H1 (cell line): ENCODE data around the gene TRMT61A.

ENCODE experiments used
- CEBPB ChIP-seq: IDR thresholded peaks from 2 replicates; pipeline ENCODE4 v1.6.1; 2012; ENCODE audit warnings: low read depth, low read length
- CREB1 ChIP-seq: IDR thresholded peaks from 2 replicates; pipeline ENCODE4 v1.6.1; 2012; ENCODE audit warnings: inconsistent platforms
- CTCF ChIP-seq, 3 experiments: IDR thresholded peaks; 1 replicate in 2 of 3; 2 replicates in 1 of 3; pipeline versions ENCODE4 v1.5.1 to v1.6.1; 2011; ENCODE audit warnings: low read length in 3 of 3, mild to moderate bottlenecking in 3 of 3, inconsistent platforms in 2 of 3, low read depth in 1 of 3, moderate library complexity in 1 of 3; ENCODE audit not compliant: insufficient read depth in 1 of 3; ENCODE audit errors: control extremely low read depth in 1 of 3
- GABPA ChIP-seq: IDR thresholded peaks from 2 replicates; pipeline ENCODE4 v1.6.1; 2011; ENCODE audit warnings: mild to moderate bottlenecking, low read length, moderate library complexity, borderline replicate concordance; ENCODE audit not compliant: insufficient read depth
- MAX ChIP-seq: IDR thresholded peaks from 2 replicates; pipeline ENCODE4 v1.6.1; 2012; ENCODE audit warnings: inconsistent platforms
- RFX5 ChIP-seq: IDR thresholded peaks from 2 replicates; pipeline ENCODE4 v1.6.1; 2011; ENCODE audit warnings: low read depth, low read length, improper control_type of control experiment, borderline replicate concordance
- SP1 ChIP-seq: IDR thresholded peaks from 2 replicates; pipeline ENCODE4 v1.6.1; 2011; ENCODE audit warnings: low read depth, low read length

DNA sequence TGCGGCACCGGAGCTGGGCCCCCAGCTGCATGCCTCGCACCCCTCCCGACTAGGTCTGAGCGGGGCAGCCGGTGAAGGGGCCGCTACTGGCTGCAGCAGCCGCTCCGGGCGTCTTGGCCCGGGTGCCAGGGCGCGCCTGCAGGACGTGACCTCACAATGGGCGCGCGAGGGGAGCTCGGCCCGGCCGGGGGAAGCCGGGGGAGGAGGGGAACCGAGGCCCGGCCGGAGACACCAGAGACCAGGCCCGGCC is 33.1 kb downstream of the TRMT61A start:
- no peak for TF ChIP-seq GABPA
- no peak for TF ChIP-seq CREB1
- TF ChIP-seq CTCF (IDR thresholded peaks at IDR 0.05; ENCODE audit: control extremely low read depth in 1 of 3, insufficient read depth in 1 of 3, low read depth in 1 of 3, low read length in 3 of 3) = no peak
- no peak for TF ChIP-seq MAX
- TF ChIP-seq SP1 = no peak
- TF ChIP-seq RFX5 = no peak
- no peak for TF ChIP-seq CEBPB
